Glutamatergic neuron (in vitro differentiated cells): ENCODE results near the gene PLA2G6. TPM values are rescaled to one million over a fixed set of nuclear protein-coding genes. Genes with fewer than 3 reads are reported as not detected.

Experiments
- DNase-seq: peaks from one replicate; pipeline ENCODE4 v3.0.0; 2022
- H3K27ac Mint-ChIP-seq: one replicate; pipeline ENCODE4 v1.8.0; 2020; ENCODE audit warnings: mild to moderate bottlenecking, mixed read lengths, inconsistent platforms; ENCODE audit not compliant: unreplicated experiment
- H3K27me3 Mint-ChIP-seq: one replicate; pipeline ENCODE4 v1.8.0; 2020; ENCODE audit warnings: mild to moderate bottlenecking, moderate library complexity, mixed read lengths, inconsistent platforms; ENCODE audit not compliant: unreplicated experiment
- H3K36me3 Mint-ChIP-seq: one replicate; pipeline ENCODE4 v1.8.0; 2020; ENCODE audit warnings: mild to moderate bottlenecking, mixed read lengths, inconsistent platforms; ENCODE audit not compliant: unreplicated experiment
- H3K4me1 Mint-ChIP-seq: one replicate; pipeline ENCODE4 v1.8.0; 2020; ENCODE audit warnings: mild to moderate bottlenecking, low read depth, mixed read lengths, inconsistent platforms; ENCODE audit not compliant: unreplicated experiment
- H3K4me3 Mint-ChIP-seq: one replicate; pipeline ENCODE4 v1.8.0; 2020; ENCODE audit warnings: mild to moderate bottlenecking, mixed read lengths, inconsistent platforms; ENCODE audit not compliant: unreplicated experiment
- H3K9me3 Mint-ChIP-seq: one replicate; pipeline ENCODE4 v1.8.0; 2020; ENCODE audit warnings: mild to moderate bottlenecking, moderate library complexity, mixed read lengths, inconsistent platforms; ENCODE audit not compliant: unreplicated experiment
- CTCF ChIP-seq: fragments of 200-600 bp; sonication (generic); IDR thresholded peaks from one replicate; pipeline ENCODE4 v1.5.0; 2021; ENCODE audit not compliant: partially characterized antibody, unreplicated experiment
- total RNA-seq: library from RNA; stranded (reverse); fragmentation: NEBNext Ultra II Directional; extraction: Animal tissue kit (Norgen Biotek cat#: 25700); gene quantifications from one replicate; pipeline ENCODE4 v1.2.1, GENCODE V29; 2021; ENCODE audit not compliant: unreplicated experiment

PLA2G6 gene
- total RNA-seq, 1 donor from 2014 or later: 42.2 TPM

GRCh38 chr22:38131399-38131798 is 50.2 kb downstream of the PLA2G6 start:
- no peak overlapping the region for H3K27ac Mint-ChIP-seq
- peaks cover 7% of the 10 kb centered on the region for H3K4me1 Mint-ChIP-seq
- no peak overlapping the region for H3K4me3 Mint-ChIP-seq
- H3K9me3 Mint-ChIP-seq: peaks cover 2% of the 10 kb centered on the region
- H3K27me3 Mint-ChIP-seq: no peaks in the 10 kb centered on the region
- TF ChIP-seq CTCF: no peak
- no peak for DNase-seq
- peaks cover 18% of the 10 kb centered on the region for H3K36me3 Mint-ChIP-seq

- Mint-ChIP-seq H3K4me1 (peaks cover 9% of the 10 kb centered on the region), H3K4me3 (no peak overlapping the region), H3K27ac (no peak overlapping the region), H3K9me3 (peaks cover 2% of the 10 kb centered on the region), H3K27me3 (no peaks in the 10 kb centered on the region), H3K36me3 (peaks cover 10% of the 10 kb centered on the region)
- no peak for DNase-seq
- TF ChIP-seq CTCF: no peak
Observed at GRCh38 chr22:38129856-38130255, 51.8 kb downstream of the PLA2G6 start.

- Mint-ChIP-seq H3K9me3 (peaks cover 2% of the 10 kb centered on the region), H3K27ac (no peak overlapping the region), H3K27me3 (peaks cover 2% of the 10 kb centered on the region), H3K4me3 (no peak overlapping the region), H3K36me3 (peaks cover 5% of the 10 kb centered on the region), H3K4me1 (peaks cover 9% of the 10 kb centered on the region)
- no peak for DNase-seq
- TF ChIP-seq CTCF: no peak
Observed at GRCh38 chr22:38129021-38129420, 52.6 kb downstream of the PLA2G6 start.

- DNase-seq: no peak
- H3K36me3 Mint-ChIP-seq: no peaks in the 10 kb centered on the region
- no peak for TF ChIP-seq CTCF
- H3K9me3 Mint-ChIP-seq: no peaks in the 10 kb centered on the region
- peaks cover 4% of the 10 kb centered on the region for H3K27me3 Mint-ChIP-seq
- H3K27ac Mint-ChIP-seq: no peak overlapping the region
- H3K4me3 Mint-ChIP-seq: no peak overlapping the region
- peaks cover 9% of the 10 kb centered on the region for H3K4me1 Mint-ChIP-seq
Observed at GRCh38 chr22:38127869-38128268, 53.8 kb downstream of the PLA2G6 start.

GRCh38 chr22:38126928-38127668 is 54.5 kb downstream of the PLA2G6 start:
- Mint-ChIP-seq H3K4me3 (no peak overlapping the region), H3K27me3 (peaks cover 4% of the 10 kb centered on the region), H3K4me1 (peaks cover 9% of the 10 kb centered on the region), H3K9me3 (no peaks in the 10 kb centered on the region), H3K36me3 (no peaks in the 10 kb centered on the region), H3K27ac (no peak overlapping the region)
- no peak for DNase-seq
- TF ChIP-seq CTCF: no peak
